ENCODE measurements around the gene KCNIP1.
"Not testable (repeated sequence)": the region's sequence is repeated elsewhere in the genome, so short reads cannot be mapped to it uniquely, and the experiment has no call there.

Gene KCNIP1

DNA sequence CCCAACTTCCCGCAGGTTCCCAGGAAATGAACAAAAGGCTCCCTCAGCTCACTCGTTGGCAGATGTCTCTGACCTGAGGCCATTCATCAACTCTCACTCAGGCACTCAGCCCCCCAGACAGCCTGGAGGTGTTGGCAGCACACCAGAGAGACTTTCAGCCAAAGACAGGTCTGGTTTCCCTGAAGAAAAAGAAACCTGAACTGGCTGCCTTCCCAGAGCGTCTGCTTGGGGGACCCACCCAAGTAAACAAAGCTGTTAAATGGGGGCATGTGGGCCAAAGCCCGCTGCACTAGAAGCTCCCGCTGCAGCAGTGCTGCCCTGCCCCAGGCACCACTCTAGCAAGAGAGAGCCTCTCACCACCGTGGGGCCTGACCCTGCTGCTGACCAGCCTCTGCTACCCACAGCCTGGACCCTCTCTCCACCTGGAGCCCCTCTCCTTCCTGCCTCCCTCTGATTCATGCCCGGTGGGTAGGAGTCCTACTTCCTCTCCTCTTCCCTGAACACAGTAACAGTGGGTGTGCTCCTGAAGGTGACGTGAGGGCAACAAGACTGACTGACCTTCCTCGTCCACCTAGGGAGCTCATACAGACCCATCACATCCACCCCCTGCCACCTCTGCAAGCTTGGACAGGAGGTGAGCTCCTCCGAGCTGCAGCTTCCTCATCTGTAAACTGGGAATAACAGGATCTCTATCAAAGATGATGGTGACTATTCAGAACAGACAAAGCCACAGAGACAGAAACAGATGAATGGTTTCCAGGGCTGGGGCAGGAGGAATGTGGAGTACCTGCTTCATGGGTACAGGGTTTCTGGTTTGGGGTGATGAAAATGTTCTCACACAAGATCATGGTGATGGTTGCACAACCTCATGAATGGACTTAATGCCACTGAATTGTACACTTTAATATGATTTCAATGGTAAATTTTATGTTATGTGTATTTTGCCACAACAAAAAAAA is 248.7 kb downstream of the KCNIP1 start:
- no peak for DNase-seq (ENCODE audit: low spot score)

DNA sequence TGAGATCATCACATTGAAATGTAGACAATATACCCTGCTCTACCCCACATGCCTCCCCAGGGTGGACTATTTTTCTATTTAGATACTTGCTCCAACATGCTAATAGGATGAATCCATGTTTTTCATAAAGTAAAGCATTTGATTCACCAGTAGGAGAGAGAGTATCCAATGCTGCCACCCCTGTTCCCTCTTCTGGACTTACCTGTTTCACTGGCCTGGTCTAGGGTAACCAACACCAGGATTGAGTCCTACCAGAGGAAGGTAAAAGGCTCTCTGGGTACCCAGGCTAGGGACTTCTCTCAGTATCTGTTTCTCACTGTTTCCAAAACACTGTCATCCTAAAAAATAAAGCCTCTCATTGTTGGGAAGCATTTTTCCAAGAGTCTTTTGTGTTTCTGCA is 249.5 kb downstream of the KCNIP1 start:
- DNase-seq (ENCODE audit: low spot score), result no peak

DNA sequence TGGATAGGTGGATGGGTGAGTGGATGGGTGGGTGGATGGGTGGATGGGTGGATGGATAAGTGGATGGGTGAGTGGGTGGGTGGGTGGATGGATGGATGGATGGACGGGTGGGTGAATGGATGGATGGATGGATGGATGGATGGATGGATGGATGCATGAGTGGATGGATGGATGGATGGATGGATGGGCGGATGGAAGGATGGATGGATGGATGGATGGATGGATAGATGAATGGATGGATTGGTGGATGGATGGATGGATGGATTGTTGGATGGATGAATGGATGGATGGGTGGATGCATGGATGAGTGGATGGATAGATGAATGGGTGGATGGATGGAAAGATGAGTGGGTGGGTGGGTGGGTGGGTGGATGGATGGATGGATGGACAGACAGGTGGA is 250.7 kb downstream of the KCNIP1 start:
- DNase-seq (ENCODE audit: low spot score), result not testable (repeated sequence)

DNA sequence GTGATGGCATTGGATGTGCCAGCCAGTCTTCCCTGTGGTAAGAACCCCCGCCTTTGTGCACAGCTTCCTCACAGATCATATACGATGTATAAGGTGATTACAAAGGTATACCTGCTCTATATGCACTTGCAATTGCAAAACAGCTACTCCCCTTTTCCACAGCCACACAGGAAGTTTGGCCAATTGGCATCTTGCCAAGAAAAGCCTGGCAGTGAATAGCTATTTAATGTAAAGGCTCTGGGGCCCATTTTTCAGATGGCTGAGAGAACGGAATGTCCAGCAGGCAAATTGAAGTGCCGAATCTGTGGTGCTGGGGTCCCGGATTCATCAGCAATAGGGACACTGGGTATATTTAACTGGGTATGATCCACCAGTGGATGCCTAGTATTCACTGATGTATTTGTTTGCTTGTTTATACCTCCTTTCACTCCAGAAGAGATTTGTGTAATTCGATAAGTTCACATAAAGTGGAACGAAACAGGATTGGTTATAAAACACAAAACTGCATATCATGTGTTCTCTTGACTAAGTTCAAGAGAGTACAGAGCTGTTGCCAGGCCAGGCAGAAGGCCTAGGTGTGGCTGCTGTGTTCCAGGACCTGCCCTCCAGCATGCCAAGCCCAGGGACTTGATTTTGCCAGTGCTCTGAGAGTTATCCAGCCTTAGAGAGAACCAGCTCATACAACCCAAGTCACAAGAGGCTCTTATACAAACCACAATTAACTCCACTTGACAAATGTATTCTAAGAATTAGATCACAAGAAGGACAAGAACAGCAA is 252.0 kb downstream of the KCNIP1 start:
- no peak for DNase-seq (ENCODE audit: low spot score)

DNA sequence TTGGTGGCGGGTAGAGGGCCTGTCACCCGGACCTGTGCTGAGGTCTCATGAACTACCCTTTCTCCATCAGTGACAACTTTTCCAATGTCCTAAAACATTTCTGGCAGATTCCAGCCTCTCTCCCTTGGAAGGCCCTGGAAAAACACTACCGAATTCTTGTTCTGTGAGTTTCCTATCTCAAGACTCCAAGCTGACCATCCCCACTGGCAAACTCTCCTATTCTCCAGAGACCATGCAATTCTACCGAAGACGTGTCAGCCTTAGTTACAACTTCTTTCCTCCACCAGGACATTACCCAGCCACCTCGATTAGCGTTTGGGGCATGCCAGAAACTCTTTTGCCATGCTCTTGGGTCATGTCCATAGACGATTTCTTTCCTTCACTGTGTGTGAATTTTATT is 252.9 kb downstream of the KCNIP1 start:
- no peak for DNase-seq (ENCODE audit: low spot score)

DNA sequence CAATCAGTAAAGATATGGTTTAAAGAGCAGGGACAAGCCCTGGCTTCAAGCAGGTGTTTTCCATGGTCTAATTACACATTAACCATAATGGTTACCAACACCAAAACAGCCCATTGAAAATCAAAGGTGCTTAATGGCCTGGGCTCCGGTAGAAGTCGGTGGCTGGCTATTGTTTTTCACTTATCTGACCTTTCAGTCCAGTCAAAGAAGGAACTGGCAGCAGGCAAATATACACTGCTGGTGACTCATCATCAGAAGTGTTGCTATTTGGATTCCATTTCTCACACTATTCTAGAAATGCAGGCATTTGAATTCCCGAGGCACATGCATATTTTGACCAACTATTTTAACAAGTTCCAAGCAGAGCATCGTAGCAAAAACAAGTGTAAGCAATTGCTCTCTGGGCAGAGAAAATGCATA is 253.4 kb downstream of the KCNIP1 start:
- DNase-seq (ENCODE audit: low spot score), result no peak

DNA sequence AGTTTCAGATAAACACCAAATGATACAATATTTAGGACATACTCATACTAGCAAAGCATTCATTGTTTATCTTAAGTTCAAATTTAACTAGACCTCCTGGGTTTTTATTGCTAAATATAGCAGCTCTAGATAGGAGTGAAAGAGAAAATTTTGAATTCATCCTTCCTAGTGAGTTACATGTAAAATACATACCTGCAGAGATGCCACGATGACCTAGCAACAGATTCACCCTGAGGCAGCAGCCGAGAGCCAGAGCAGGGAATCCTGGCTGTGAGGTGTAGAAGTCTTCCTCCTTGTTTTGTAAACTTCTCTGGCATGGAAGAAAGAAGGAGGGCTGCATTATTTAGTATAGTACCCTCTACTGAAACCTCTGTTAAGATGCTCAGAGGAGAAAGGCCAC is 253.8 kb downstream of the KCNIP1 start:
- no peak for DNase-seq (ENCODE audit: low spot score)

DNA sequence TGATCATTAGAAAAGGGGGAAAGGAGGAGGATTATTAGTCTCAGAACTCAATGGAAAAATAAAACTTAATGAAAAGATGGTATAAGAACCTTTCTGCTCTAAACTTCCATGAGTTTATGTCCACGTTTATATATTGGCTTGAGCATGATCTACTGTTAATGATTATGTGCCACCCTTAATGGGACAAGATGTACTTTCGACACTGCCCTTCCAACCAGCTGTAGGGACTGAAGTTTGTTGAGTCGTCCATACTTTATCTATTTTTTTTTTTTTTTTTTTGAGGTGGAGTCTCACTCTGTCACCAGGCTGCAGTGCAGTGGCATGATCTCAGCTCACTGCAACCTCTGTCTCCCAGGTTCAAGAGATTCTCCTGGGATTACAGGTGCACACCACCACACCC is 254.7 kb downstream of the KCNIP1 start:
- DNase-seq (ENCODE audit: low spot score), result no peak

DNA sequence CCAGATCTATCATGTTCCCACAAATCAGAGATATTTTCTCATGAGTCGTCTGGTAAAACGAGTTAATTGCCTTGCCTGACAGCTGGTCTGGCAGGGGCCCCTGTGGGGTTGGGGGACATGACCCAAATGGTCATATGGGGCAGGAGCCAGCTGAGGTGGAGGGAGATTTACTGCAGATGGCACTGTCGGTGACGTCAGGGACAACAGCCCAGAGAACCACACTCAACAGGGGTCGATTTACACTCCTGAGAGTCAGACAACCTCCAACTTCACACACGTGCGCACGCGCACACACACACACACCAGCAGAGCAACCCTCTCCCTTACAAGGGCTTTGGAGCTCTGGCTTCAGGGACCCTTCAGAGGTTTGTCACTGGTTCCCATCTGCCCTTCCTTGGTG is 256.3 kb downstream of the KCNIP1 start:
- DNase-seq (ENCODE audit: low spot score), result no peak

DNA sequence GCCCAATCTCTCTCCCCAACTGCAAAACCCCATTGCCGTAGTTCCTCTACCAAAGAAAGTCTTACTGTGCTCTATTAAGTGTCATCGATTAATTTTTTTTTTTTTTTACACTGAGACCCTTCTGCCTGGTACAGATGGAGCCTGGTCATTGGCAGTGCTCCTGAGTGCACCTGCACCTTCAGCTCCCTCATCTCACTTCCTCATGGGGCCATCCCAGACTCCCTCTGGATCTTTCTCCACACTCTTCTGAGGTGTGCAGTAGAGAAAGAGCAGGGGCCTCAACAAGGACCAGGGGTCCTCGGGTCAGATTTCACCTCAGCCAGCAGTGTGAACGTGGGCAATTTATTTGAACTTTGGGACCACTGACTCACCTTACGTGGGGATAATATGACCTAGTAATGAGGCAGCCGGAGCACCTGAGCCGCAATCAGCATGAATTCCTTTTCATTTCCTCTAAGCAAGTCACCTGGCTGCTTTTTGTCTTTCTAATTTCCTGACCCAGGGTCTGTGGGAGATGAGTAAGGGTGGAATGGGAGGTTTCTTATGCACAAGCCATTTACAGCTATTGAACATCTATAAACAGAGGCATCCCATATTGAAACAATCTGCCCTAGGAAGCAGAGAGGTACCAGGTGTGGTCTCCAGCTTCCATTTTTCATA is 257.4 kb downstream of the KCNIP1 start:
- DNase-seq (ENCODE audit: low spot score), result no peak

DNA sequence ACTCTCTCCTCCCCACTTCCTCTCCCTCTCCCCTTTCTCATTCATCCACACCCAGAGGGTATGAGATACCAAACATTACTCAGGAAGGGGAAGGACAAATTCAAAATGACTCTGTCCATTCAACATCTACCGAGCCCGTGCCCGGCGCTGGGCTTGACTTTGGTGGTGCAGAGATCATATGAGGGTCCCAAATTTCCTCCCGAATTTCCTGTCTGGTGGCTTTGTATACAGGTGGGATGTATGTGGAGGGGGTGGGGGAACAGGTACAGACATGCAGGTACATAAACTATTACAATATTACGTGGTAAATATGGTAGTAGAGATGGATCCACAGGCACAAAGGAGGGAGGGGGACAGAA is 257.9 kb downstream of the KCNIP1 start:
- DNase-seq (ENCODE audit: low spot score), result no peak

DNA sequence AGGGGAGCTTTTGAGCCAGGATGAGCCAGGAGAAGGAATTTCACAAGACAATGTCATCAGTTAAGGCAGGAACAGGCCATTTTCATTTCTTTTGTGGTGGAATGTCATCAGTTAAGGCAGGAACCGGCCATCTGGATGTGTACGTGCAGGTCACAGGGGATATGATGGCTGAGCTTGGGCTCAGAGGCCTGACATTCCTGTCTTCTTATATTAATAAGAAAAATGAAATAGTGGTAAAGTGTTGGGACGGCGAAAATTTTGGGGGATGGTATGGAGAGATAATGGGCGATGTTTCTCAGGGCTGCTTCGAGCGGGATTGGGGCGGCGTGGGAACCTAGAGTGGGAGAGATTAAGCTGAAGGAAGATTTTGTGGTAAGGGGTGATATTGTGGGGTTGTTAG is 258.5 kb downstream of the KCNIP1 start:
- DNase-seq (ENCODE audit: low spot score), result not testable (repeated sequence)

DNA sequence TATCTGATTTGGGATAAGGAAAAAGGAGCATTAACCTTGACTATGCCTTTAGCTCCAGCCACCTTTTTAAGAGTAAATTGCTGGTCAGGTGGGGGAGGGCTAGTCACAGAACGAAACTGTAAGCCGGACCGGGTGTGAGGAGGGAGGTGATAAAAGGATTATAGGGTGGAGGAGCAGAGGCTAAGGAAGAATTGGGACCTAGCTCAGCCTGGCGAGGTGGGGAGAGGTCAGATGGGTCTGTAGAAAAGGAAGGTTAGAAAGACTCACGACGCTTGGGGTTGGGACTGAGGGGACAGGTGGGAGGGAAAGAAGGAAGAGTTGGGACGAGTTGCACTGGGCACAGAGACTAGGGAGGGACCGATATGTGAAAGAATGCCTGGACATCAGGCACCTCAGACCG is 262.0 kb downstream of the KCNIP1 start:
- DNase-seq (ENCODE audit: low spot score), result not testable (repeated sequence)

DNA sequence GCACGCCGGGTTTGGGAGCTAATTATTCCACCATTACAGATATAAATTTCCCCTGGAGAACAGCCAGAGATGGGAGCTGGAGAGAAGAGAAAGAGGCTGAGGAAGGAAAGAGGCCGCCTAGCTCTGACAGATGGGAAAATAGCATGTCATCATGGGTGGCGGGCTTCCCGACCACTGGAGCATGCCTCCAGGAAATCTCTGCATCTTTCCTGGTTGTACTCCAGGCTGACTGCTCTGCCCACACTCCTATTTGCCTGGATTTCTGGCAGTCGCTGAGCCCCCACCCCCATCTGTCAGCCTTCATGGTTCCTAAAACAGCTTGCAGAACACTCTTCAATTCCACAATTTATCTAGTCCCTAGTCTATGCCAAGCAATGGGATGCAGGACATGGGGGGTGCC is 265.4 kb downstream of the KCNIP1 start:
- no peak for DNase-seq (ENCODE audit: low spot score)

DNA sequence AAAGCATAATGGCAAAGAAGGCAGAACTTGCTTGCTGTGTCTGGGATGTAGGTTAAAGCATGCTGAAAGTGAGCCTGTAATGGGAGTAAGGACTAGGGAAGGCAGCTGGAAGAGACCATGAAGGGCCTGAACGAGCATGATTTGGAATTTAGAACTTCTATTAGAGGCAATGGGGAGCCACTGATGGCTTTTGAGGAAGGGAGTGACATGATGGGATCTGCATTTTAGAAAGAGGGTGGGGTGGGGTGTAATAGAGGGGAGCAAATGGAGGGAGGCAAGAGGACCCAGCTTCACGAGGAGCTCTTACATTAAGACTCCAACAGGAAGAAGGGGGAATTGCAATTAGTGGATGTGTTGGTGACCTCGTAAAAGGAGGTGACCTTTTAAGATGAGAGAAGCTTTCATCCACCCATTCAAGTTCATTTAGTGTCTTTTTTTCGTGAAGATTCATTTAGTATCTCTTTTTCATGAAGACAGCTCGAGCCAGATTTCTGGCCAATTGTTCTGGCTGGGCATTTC is 266.1 kb downstream of the KCNIP1 start:
- no peak for DNase-seq (ENCODE audit: low spot score)

DNA sequence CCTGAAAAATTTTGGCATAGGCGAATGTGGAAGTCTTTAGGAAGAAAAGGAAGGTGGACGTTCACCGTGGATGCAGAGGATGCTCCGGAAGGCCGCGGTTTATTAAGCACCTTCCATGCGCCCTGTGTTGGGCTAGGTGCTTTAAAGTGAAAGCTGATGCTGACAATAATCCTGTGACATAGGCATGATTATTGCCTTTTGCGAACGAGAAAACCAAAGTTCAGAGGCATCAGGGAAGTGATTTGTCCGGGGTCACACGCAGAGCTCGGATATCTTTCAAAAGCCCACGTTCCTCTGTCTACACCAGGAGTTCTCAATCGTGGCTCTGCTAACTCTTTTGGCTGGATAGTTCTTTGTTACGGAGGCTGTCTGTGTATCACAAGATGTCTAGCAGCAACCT is 267.7 kb downstream of the KCNIP1 start:
- no peak for DNase-seq (ENCODE audit: low spot score)

DNA sequence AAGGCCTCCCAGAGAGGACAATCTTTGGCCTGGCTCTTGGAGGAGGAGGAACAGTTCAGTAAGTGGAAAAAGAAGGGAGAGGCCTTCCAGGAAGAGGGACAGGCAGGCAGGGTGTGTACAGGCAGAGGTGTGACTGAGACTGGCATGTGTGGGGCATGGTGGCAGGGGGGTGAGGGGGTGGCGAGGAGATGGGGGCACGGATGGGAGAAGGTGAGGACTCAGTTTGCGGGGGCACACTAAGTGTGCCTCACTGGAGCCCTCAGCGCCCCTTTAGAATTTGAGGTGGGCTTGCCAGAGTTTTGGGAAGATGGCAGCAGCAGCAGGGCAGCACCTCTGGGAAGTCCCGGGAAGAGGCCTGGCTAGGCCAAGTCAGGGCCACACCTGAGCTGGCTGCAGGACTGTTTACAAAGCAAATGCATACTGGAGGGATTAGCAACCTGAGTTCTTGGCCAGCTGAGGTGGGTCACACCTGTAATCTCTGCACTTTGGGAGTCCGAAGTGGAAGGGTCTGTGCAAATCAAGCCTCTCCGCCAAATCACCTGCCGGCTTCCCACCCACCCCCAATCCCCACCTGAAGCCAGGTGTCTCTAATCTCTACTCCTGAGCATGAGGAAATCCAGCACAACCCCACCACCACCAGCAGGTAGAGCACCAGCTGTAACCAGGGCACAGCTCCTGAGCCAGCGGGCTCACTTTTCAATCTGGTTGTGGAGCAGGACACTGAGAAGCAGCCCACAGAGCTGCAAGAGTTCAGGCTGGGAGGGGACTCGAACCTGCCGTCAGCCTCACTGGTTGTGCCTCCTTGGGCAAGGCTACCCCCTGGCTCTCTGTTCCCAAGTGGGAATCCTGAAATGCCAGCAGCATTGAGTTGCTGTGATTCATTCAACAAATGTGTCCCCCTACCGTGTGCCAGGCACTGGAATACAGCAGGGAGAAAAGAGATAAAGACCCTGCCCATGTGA is 269.5 kb downstream of the KCNIP1 start:
- DNase-seq (ENCODE audit: low spot score), result no peak

DNA sequence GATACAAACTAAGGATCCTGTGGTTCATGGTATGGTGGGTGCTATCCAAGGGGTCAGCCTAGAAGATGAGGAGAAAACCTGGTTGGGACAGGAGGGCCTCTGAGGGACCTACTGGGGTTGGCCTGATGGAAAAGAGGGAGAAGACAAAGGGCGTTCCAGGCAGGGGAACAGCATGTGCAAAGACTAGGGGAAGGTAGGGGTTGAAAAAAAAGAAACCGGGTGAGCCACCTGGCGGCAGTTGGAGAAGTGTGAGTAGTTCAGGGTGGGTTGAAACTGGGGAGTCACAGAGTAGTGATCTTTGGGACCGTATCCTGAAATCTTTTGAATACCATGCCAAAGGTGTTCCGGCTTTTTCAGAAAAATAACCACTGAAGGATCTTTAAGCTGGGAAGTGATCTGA is 271.0 kb downstream of the KCNIP1 start:
- DNase-seq (ENCODE audit: low spot score), result no peak

DNA sequence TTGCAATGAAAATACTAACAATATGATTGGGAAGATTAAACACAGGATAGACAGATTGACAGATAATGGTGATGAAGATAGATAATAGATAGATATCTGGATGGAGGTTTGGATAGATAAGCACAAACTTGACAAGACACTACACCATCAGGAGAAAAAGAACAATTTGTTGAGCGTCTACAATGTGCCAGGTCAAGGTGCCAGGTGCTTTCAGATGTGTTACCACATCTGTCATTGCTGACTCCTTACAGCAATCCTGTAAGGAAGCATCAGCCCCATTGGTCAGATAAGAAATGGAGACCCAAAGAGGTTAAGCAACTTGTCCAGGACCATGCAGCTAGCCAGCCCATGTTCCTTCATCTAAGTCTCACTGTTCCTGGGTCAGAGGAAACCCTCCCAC is 278.1 kb downstream of the KCNIP1 start:
- no peak for DNase-seq (ENCODE audit: low spot score)

DNA sequence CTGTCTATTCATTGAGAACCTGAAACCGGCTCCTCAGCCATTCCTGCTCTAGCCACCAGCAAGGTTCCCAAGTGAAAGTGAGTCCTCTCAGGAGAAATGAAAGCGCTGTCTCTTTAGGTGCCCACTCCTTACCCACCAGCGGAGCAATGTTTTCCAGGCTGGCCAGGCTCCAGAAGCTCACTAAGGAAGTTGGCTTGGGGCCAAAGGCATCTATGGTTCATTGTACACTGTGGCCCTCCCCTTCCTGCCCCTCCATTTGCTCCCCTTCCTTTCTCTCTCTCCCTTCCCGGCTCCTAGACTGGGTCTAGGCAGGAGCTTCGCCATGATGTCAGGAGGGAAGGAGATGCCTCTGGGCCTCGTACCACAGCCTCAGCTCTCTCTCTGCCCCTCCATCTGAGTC is 278.6 kb downstream of the KCNIP1 start:
- no peak for DNase-seq (ENCODE audit: low spot score)

DNA sequence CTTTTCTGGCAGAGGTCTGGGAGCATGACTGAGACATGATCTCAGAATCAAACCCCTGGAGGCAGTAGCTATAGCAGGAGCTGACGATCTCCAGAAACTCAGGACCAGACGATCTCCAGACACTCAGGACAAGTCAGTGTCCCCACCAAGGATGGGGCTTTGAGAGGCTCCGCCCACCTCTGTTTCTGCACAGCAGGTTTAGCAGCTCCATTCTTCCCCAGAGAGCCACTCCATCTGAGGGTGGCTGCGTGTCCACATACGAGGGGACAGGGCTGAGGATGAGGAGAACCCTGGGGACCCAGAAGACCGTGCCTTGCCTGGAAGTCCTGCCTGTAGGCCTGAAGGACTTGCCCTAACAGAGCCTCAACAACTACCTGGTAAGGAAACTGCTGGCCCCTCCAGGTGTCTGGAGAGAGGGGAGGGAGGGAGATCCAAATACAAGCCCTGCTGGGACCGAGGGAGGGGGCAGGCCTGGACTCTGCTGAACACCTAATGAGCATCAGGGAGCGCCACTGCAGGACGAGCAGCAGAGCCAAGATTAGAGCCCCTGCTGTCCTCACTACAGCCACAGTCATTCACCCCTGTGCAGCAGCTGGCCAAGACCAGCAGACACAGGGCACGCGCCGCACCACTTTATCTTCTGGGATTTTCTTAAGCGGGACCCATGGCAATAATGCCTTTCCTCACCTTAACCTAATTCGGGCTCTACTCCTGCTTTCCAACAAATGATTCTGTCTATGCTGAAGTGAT is 279.9 kb downstream of the KCNIP1 start, which contains the start of gene GABRP:
Gene GABRP (plus strand): TSS at position 228 of the 750 bp plus-strand sequence. CDS start 4,891 bp downstream, outside the sequence.
- no peak for DNase-seq (ENCODE audit: low spot score)
